Measurements from ENCODE around the gene CD320. TPM values are rescaled to one million over a fixed set of nuclear protein-coding genes. Genes with fewer than 3 reads are reported as not detected.
"Not testable (repeated sequence)": the region's sequence is repeated elsewhere in the genome, so short reads cannot be mapped to it uniquely, and the experiment has no call there.

Gene CD320
- total and polyA plus RNA-seq, 12 donors, result 12.0 to 129 (median 57.1) TPM

DNA sequence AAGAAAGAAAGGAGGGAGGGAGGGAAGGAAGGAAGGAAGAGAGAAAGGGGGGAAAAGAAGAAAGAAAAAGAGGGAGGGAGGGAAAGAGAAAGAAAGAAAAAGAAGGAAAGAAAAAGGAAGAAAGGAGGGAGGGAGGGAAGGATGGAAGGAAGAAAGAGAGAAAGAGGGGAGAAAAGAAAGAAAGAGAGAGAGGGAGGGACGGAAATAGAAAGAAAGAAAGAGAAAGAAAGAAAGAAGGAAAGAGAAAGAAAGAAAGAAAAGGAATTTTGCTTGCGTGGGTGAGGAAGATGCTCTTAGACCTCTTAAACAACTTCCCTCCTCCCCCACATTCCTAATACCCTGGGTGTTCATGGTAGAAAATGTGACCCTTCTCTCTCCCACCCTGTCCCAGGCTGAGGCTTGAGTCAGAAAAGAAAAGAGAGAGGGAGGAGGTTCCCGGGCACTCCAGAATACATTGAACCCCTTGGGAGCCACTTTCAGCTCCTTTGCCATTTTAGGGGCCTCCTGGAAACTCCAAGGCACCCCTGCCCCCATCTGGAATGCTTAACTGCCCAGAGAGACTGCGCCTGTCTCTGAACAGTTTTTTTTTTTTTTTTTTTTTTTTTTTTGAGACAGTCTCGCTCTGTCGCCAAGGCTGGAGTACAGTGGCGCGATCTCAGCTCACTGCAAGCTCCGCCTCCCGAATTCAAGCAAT is 44.1 kb upstream of the CD320 start:
- TF ChIP-seq, protein P1, sequence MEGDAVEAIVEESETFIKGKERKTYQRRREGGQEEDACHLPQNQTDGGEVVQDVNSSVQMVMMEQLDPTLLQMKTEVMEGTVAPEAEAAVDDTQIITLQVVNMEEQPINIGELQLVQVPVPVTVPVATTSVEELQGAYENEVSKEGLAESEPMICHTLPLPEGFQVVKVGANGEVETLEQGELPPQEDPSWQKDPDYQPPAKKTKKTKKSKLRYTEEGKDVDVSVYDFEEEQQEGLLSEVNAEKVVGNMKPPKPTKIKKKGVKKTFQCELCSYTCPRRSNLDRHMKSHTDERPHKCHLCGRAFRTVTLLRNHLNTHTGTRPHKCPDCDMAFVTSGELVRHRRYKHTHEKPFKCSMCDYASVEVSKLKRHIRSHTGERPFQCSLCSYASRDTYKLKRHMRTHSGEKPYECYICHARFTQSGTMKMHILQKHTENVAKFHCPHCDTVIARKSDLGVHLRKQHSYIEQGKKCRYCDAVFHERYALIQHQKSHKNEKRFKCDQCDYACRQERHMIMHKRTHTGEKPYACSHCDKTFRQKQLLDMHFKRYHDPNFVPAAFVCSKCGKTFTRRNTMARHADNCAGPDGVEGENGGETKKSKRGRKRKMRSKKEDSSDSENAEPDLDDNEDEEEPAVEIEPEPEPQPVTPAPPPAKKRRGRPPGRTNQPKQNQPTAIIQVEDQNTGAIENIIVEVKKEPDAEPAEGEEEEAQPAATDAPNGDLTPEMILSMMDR (IDR thresholded peaks at IDR 0.05), result no peak
- no peak for TF ChIP-seq POLR2A (IDR thresholded peaks at IDR 0.05)
- Histone ChIP-seq H3K27ac (peak overlapping the region in 1 of 5 donors; percentile 5), H3K4me1 (replicated peaks in 1 of 2) (peaks cover 5 to 18% of the 10 kb centered on the region in 2 donors), H3K4me3 (no peak overlapping the region), H3K27me3 (no peaks in the 10 kb centered on the region), H3K36me3 (replicated peaks in 1 of 2) (no peaks in the 10 kb centered on the region), H3K9me3 (replicated peaks in 1 of 3) (no peaks in the 10 kb centered on the region)
- 16 to 30% (median 23%) methylated on average over 9 to 10 of the region's 10 CpGs for WGBS, 4 donors
- intact Hi-C loops (cut with DNase I), result loop anchor here (5.0 to 10.0 kb wide), 3 partner anchors 153 to 233 kb away; partner anchors contain the start of gene PRAM1 (in 1 of the 2)
- DNase-seq, result peak in 1 of 7 donors; percentile 49

DNA sequence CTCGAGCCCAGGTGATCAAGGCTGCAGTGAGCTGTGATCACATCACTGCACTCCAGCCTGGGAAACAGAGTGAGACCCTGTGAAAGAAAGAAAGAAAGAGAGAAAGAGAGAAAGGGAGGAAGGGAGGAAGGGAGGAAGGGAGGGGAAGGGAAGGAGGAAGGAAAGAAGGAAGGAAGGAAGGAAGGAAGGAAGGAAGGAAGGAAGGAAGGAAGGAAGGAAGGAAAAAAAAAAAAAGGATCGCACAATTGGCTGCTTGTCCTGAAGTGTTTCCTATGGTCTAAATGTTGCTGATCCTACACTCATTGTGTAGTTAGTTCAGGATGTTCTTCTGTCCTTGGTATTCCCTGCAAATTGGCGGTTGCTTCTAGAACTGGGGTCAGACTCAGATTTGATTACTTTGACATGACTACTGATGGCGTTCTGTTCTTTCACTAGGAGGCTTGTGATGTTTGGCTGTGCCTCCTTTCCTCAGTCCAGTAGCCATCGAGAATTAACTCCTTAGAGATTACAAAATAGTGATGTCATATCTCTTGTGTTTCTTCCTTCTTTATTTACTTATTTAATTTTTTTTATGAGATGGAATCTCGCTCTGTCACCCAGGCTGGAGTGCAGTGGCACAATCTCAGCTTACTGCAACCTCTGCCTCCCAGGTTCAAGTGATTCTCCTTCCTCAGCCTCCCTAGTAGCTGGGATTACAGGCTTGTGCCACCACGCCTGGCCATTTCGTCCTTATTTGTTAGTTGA is 41.6 kb upstream of the CD320 start:
- not testable (repeated sequence) for H3K4me3 ChIP-seq; H3K4me1 ChIP-seq (replicated peaks in 1 of 2); DNase-seq; H3K9me3 ChIP-seq (replicated peaks in 1 of 3); H3K36me3 ChIP-seq (replicated peaks in 1 of 2); H3K27me3 ChIP-seq; H3K27ac ChIP-seq
- intact Hi-C loops (cut with DNase I), result loop anchor here (5.0 to 10.0 kb wide), 3 partner anchors 155 to 235 kb away; partner anchors contain the start of gene PRAM1 (in 1 of the 2)
- 60 to 69% (median 65%) methylated on average over 8 of the region's 8 CpGs for WGBS, 4 donors

DNA sequence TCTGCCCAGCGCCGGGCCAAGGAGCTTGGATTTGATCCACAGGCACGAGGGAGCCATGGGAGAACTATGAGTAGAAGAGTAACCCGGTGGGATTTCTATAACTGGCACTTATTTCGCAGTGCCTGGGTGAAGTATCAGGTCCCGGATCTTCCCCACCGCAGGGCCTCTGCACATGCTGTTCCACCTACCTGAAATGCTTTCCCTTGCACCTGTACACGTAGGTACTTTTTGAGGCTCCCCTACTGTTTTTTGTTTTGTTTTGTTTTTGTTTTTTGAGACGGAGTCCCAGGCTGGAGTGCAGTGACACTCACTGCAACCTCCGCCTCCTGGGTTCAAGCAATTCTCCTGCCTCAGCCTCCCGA is 35.3 kb upstream of the CD320 start:
- H3K27me3 ChIP-seq, result no peaks in the 10 kb centered on the region
- no peak for DNase-seq
- H3K36me3 ChIP-seq (replicated peaks in 1 of 2), result no peaks in the 10 kb centered on the region
- H3K9me3 ChIP-seq (replicated peaks in 1 of 3), result no peaks in the 10 kb centered on the region
- no peak overlapping the region for H3K27ac ChIP-seq
- WGBS, 4 donors, result 37 to 50% (median 43%) methylated on average over 9 to 11 of the region's 11 CpGs
- peak overlapping the region in 1 of 4 donors; percentile 60 for H3K4me3 ChIP-seq
- intact Hi-C loops (cut with DNase I), result no loop called here
- no peak for TF ChIP-seq POLR2A (IDR thresholded peaks at IDR 0.05)
- TF ChIP-seq, protein P1 (IDR thresholded peaks at IDR 0.05), result no peak
- H3K4me1 ChIP-seq (replicated peaks in 1 of 2), result peaks cover 0 to 12% of the 10 kb centered on the region in 2 donors

DNA sequence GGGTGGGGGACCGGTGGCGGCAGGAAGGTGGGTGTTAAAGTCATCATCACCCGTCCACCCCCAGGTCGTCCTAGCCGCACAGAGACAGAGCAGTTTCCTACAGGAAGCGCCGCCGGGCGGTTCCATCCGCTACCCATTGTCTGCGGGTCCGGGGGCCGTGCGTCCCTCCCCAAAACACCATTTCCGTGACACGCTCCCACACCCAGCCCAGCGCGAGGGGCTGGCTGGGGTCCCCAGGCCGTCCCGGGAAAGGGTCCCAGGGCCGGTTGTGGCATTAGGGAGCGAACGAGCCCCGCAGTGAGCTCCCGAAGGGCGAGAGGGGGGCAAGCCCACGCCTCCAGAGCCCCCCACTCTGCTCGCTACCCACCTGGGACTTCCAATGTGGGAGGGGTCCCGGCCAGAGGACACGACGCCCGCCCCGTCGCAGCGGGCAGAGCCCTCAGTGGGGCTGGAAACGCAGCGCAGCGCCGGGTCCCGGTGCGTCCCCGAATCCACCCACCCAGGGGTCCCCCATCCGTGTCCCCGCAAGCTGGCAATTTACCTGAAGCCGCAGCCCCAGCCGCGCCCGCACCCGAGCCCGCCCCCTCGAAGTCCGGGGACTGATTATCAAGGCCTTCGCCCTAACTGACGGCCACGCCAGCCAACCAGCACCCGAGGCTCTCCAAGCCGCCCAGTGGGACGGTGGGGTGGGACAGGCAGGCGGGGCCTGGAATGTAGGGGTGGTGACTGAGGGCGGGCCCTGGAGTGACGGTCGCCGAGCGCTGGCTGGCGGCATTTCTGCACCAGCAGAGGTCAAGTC is 34.7 kb upstream of the CD320 start, which contains the start of gene KANK3:
KANK3 (minus strand) TSS at position 579 of the 799 bp plus-strand sequence. CDS start 5,434 bp downstream, outside the sequence.
- no peaks in the 10 kb centered on the region for H3K9me3 ChIP-seq (replicated peaks in 1 of 3)
- DNase-seq, result peak; percentile 94 to 98 (median 98)
- H3K27me3 ChIP-seq, result no peaks in the 10 kb centered on the region
- WGBS, 4 donors, result 0 to 11% (median 10%) methylated on average over 2 to 65 of the region's 65 CpGs; no CpG with 5 or more reads in 1 of the 4 donors
- no peaks in the 10 kb centered on the region for H3K36me3 ChIP-seq (replicated peaks in 1 of 2)
- H3K27ac ChIP-seq, result peak within 1 kb of the TSS in 4 of 5 donors; percentile 41 to 87 (median 58)
- peak within 1 kb of the TSS in 2 of 4 donors; percentile 10 to 60 for H3K4me3 ChIP-seq
- TF ChIP-seq POLR2A (IDR thresholded peaks at IDR 0.05), result peak; percentile 44 to 48
- TF ChIP-seq, protein P1 (IDR thresholded peaks at IDR 0.05), result peak in 2 of 6 experiments; percentile 2 to 21
- intact Hi-C loops (cut with DNase I), result no loop called here
- H3K4me1 ChIP-seq (replicated peaks in 1 of 2), result peaks cover 0 to 12% of the 10 kb centered on the region in 2 donors
